ENCODE data around the gene GNL1.

GNL1 gene

DNA sequence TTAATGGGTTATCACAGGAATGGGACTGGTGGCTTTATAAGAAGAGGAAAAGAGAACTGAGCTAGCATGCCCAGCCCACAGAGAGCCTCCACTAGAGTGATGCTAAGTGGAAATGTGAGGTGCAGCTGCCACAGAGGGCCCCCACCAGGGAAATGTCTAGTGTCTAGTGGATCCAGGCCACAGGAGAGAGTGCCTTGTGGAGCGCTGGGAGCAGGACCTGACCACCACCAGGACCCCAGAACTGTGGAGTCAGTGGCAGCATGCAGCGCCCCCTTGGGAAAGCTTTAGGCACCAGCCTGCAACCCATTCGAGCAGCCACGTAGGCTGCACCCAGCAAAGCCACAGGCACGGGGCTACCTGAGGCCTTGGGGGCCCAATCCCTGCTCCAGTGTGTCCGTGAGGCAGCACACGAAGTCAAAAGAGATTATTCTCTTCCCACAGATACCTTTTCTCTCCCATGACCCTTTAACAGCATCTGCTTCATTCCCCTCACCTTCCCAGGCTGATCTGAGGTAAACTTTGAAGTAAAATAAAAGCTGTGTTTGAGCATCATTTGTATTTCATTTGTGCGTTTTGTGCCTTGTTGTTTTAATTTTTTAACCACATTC lies 62.5 kb downstream of the GNL1 start:
- DNase-seq (ENCODE audit: insufficient read length, low spot score) (no peak), FAIRE-seq (no peak)
- TF ChIP-seq, protein P1, sequence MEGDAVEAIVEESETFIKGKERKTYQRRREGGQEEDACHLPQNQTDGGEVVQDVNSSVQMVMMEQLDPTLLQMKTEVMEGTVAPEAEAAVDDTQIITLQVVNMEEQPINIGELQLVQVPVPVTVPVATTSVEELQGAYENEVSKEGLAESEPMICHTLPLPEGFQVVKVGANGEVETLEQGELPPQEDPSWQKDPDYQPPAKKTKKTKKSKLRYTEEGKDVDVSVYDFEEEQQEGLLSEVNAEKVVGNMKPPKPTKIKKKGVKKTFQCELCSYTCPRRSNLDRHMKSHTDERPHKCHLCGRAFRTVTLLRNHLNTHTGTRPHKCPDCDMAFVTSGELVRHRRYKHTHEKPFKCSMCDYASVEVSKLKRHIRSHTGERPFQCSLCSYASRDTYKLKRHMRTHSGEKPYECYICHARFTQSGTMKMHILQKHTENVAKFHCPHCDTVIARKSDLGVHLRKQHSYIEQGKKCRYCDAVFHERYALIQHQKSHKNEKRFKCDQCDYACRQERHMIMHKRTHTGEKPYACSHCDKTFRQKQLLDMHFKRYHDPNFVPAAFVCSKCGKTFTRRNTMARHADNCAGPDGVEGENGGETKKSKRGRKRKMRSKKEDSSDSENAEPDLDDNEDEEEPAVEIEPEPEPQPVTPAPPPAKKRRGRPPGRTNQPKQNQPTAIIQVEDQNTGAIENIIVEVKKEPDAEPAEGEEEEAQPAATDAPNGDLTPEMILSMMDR (IDR thresholded peaks at IDR 0.05; ENCODE audit: insufficient read depth, missing control alignments) = no peak

DNA sequence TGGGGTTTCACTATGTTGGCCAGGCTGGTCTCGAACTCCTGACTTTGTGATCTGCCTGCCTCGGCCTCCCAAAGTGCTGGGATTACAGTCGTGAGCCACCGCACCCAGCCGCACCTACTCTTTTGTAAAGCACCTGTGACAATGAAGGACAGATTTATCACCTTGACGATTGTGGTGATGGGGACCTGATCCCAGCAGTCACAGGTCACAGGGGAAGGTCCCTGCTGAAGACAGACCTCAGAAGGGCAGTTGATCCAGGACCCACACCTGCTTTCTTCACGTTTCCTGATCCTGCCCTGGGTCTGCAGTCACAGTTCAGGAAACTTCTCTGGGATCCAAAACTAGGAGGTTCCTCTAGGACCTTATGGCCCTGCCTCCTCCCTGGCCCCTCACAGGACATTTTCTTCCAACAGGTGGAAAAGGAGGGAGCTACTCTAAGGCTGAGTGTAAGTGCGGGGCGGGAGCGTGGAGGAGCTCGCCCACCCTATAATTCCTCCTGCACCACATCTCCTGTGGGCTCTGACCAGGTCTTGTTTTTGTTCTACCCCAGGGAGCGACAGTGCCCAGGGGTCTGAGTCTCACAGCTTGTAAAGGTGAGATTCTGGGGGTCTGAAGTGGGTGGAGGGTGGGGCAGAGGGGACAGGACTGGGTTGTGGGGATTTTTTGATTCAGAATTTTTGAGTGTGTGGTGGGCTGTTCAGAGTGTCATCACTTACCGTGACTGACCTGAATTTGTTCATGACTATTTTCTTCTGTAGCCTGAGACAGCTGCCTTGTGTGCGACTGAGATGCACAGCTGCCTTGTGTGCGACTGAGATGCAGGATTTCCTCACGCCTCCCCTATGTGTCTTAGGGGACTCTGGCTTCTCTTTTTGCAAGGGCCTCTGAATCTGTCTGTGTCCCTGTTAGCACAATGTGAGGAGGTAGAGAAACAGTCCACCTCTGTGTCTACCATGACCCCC lies 64.0 kb downstream of the GNL1 start:
- TF ChIP-seq, protein P1 (IDR thresholded peaks at IDR 0.05; ENCODE audit: insufficient read depth, missing control alignments) = no peak
- DNase-seq (ENCODE audit: insufficient read length, low spot score) = no peak
- no peak for FAIRE-seq
